Measurements from ENCODE around the gene ROPN1B. TPM values are rescaled to one million over a fixed set of nuclear protein-coding genes. Genes with fewer than 3 reads are reported as not detected.

Gene ROPN1B
- total RNA-seq, 1 experiment from 2014 or later = 0.26 TPM

- Histone ChIP-seq H3K36me3 (ENCODE audit: control insufficient read depth, insufficient read depth, low read length) (no peaks in the 10 kb centered on the region), H3K9me3 (ENCODE audit: control insufficient read depth, insufficient read depth, low read depth, low read length) (no peaks in the 10 kb centered on the region; the same call in 1 of the 2 replicates), H3K4me1 (ENCODE audit: control insufficient read depth, insufficient read depth, low read length) (no peaks in the 10 kb centered on the region), H3K4me3 (ENCODE audit: low read depth in 2 of 2, low read length in 2 of 2) (no peak overlapping the region), H3K27ac (ENCODE audit: low read length) (no peak overlapping the region), H3K27me3 (ENCODE audit: control insufficient read depth, insufficient read depth, low read length) (no peaks in the 10 kb centered on the region)
- no TSS peak for BruUV-seq (replicated peaks)
- CTCF ChIA-PET = no interaction called here
- intact Hi-C loops (cut with micrococcal nuclease; ENCODE audit: unreplicated experiment) = no loop called here
- DNase-seq (ENCODE audit: low read depth, low spot score) = no peak
- in situ Hi-C loops (cut with HindIII; ENCODE audit: low pct_unique_long_range_greater_than_20kb, low sequenced_read_pairs) = no loop called here
- no peak for ATAC-seq
- POLR2A ChIA-PET = no interaction called here
- TF ChIP-seq POLR2AphosphoS5 (IDR thresholded peaks at IDR 0.05; ENCODE audit: low read depth, low read length) (no peak), REST (IDR thresholded peaks at IDR 0.05; ENCODE audit: insufficient read depth in 1 of 2, low read depth in 2 of 2, low read length in 1 of 2) (no peak), TCF7L2 (IDR thresholded peaks at IDR 0.05; ENCODE audit: low read depth, low read length) (no peak), SIN3A (IDR thresholded peaks at IDR 0.05; ENCODE audit: borderline replicate concordance, insufficient read depth, low read depth, low read length) (no peak)
- TF ChIP-seq, protein P1, sequence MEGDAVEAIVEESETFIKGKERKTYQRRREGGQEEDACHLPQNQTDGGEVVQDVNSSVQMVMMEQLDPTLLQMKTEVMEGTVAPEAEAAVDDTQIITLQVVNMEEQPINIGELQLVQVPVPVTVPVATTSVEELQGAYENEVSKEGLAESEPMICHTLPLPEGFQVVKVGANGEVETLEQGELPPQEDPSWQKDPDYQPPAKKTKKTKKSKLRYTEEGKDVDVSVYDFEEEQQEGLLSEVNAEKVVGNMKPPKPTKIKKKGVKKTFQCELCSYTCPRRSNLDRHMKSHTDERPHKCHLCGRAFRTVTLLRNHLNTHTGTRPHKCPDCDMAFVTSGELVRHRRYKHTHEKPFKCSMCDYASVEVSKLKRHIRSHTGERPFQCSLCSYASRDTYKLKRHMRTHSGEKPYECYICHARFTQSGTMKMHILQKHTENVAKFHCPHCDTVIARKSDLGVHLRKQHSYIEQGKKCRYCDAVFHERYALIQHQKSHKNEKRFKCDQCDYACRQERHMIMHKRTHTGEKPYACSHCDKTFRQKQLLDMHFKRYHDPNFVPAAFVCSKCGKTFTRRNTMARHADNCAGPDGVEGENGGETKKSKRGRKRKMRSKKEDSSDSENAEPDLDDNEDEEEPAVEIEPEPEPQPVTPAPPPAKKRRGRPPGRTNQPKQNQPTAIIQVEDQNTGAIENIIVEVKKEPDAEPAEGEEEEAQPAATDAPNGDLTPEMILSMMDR (IDR thresholded peaks at IDR 0.05) = no peak
Observed at GRCh38 chr3:126029241-126029640, 60.3 kb downstream of the ROPN1B start.

DNA sequence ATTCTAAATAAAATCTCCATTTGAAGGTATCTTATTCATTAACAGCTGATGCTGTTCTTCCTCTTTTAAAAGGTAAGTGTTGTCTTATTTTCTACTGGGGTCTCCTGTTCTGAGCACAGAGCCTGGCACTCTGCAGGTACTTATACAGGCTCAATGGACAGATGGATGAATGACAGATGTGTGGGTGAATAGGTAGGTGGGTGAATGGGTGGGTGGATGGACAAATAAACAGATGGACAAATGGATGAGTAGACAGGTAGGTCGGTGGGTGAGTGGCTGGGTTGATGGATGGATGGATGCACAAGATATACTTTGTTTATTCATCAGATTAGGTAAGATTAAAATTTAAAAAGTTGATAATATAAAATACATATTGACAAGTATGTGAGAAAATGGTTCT is 61.5 kb downstream of the ROPN1B start:
- BruUV-seq (replicated peaks) = no TSS peak
- POLR2A ChIA-PET = no interaction called here
- in situ Hi-C loops (cut with HindIII; ENCODE audit: low pct_unique_long_range_greater_than_20kb, low sequenced_read_pairs) = no loop called here
- H3K4me1 ChIP-seq (ENCODE audit: control insufficient read depth, insufficient read depth, low read length) = no peaks in the 10 kb centered on the region
- H3K4me3 ChIP-seq (ENCODE audit: low read depth in 2 of 2, low read length in 2 of 2) = no peak overlapping the region
- intact Hi-C loops (cut with micrococcal nuclease; ENCODE audit: unreplicated experiment) = no loop called here
- H3K27me3 ChIP-seq (ENCODE audit: control insufficient read depth, insufficient read depth, low read length) = no peaks in the 10 kb centered on the region
- no peak overlapping the region for H3K27ac ChIP-seq (ENCODE audit: low read length)
- TF ChIP-seq REST (IDR thresholded peaks at IDR 0.05; ENCODE audit: insufficient read depth in 1 of 2, low read depth in 2 of 2, low read length in 1 of 2) (no peak), SIN3A (IDR thresholded peaks at IDR 0.05; ENCODE audit: borderline replicate concordance, insufficient read depth, low read depth, low read length) (no peak), POLR2AphosphoS5 (IDR thresholded peaks at IDR 0.05; ENCODE audit: low read depth, low read length) (no peak), TCF7L2 (IDR thresholded peaks at IDR 0.05; ENCODE audit: low read depth, low read length) (no peak)
- TF ChIP-seq, protein P1 (IDR thresholded peaks at IDR 0.05) = no peak
- no peaks in the 10 kb centered on the region for H3K36me3 ChIP-seq (ENCODE audit: control insufficient read depth, insufficient read depth, low read length)
- H3K9me3 ChIP-seq (ENCODE audit: control insufficient read depth, insufficient read depth, low read depth, low read length) = no peaks in the 10 kb centered on the region; the same call in 1 of the 2 replicates
- ATAC-seq = no peak
- no peak for DNase-seq (ENCODE audit: low read depth, low spot score)
- CTCF ChIA-PET = no interaction called here
